Adrenal gland (tissue), 12 donors: ENCODE results near the gene IL34. TPM values are rescaled to one million over a fixed set of nuclear protein-coding genes. Genes with fewer than 3 reads are reported as not detected.

Experiments
- DNase-seq, 7 donors: peaks; one replicate each; pipeline ENCODE4 v3.0.0-alpha.2; 2019 to 2020
- H3K27ac ChIP-seq, 5 donors: fragments of 200-600 bp; sonication (generic) in 4 of 5; 1 replicate in 3 of 5; 2 replicates in 2 of 5; pipeline versions ENCODE4 v1.5.1 to v1.8.0; 2016 to 2020; ENCODE audit warnings: mild to moderate bottlenecking in 1 of 5
- H3K27me3 ChIP-seq: fragments of 200-600 bp; 2 replicates; pipeline ENCODE4 v1.8.0; 2021
- H3K36me3 ChIP-seq, 2 donors: fragments of 200-600 bp; replicated peaks in 1 of 2; 1 replicate in 1 of 2; 2 replicates in 1 of 2; pipeline versions ENCODE4 v1.5.1 to v1.8.0; 2018 to 2022
- H3K4me1 ChIP-seq, 2 donors: fragments of 200-600 bp; replicated peaks in 1 of 2; 1 replicate in 1 of 2; 2 replicates in 1 of 2; pipeline versions ENCODE4 v1.5.1 to v1.8.0; 2018 to 2021
- H3K4me3 ChIP-seq, 4 donors: fragments of 200-600 bp; sonication (generic) in 3 of 4; one replicate each; pipeline ENCODE4 v1.5.1; 2016 to 2018
- H3K9me3 ChIP-seq, 3 donors: fragments of 200-600 bp; sonication (generic) in 1 of 3; replicated peaks in 1 of 3; 1 replicate in 2 of 3; 2 replicates in 1 of 3; pipeline versions ENCODE4 v1.5.1 to v1.8.0; 2016 to 2021
- POLR2A ChIP-seq, 2 donors: fragments of 450-650 bp; IDR thresholded peaks; one replicate each; pipeline ENCODE4 v1.6.1; 2017; ENCODE audit warnings: antibody characterized with exemption in 2 of 2, mild to moderate bottlenecking in 2 of 2, moderate library complexity in 1 of 2
- WGBS, 4 donors: extraction: QIAGEN DNeasy Blood & Tissue Kit in 2 of 4; methylation state at CpG; one replicate each; pipeline versions ENCODE4 v1.1.5 to v1.1.7; 2013 to 2017; 5-methylcytosine and 5-hydroxymethylcytosine counted together
- intact Hi-C, 2 donors: fragments of 100-400 bp; cut with DNase I; formaldehyde crosslinking; loops; one replicate each; pipeline versions ENCODE4 v1.14.1 to v1.15.0; 2022 to 2023
- polyA plus RNA-seq, 3 donors: library from polyadenylated mRNA; stranded (reverse); fragments of 200-250 nt in 2 of 3; fragments of 350-450 nt in 1 of 3; fragmentation: Illumina TruSeq in 1 of 3; extraction: RNeasy Lipid Tissue Mini Kit (QIAGEN cat#74804) in 1 of 3; gene quantifications; one replicate each; pipeline ENCODE4 v1.2.3, GENCODE V29; 2013 to 2014
- total RNA-seq, 9 donors: library from RNA; depleted of rRNA in 4 of 9; stranded (reverse); fragments of >200 nt in 4 of 9; fragments of 120-200 nt in 1 of 9; fragmentation: NEBNext Ultra II Directional in 1 of 9; extraction: Animal tissue kit (Norgen Biotek cat#: 25700) in 1 of 9; gene quantifications; one replicate each; pipeline versions ENCODE4 v1.1.0 to v1.2.4, GENCODE V29; 2013 to 2023
- TF ChIP-seq, protein P1 (sequence below), 6 experiments: fragments of 450-650 bp in 4 of 6; fragments of 200-600 bp in 2 of 6; sonication (generic) in 1 of 6; IDR thresholded peaks; 1 replicate in 5 of 6; 2 replicates in 1 of 6; pipeline versions ENCODE4 v1.5.1 to v1.8.0; 2016 to 2021; ENCODE audit warnings: antibody characterized with exemption in 6 of 6, mild to moderate bottlenecking in 2 of 6, moderate library complexity in 1 of 6
- donor health status: healthy with polysubstance abuse.
- donor health status: Bipolar disorder and iron deficiency.
- donor health status: DM: yes; HTN: yes; CAD: no.
- donor health status: DM: no; HTN: no; CAD: no.
- donor health status: DM: no; HTN: no; CAD: no.
- donor health status: DM: yes; HTN: yes; CAD: no.

Gene IL34
- total and polyA plus RNA-seq, 12 donors: 1.2 to 62.9 (median 35.7) TPM

DNA sequence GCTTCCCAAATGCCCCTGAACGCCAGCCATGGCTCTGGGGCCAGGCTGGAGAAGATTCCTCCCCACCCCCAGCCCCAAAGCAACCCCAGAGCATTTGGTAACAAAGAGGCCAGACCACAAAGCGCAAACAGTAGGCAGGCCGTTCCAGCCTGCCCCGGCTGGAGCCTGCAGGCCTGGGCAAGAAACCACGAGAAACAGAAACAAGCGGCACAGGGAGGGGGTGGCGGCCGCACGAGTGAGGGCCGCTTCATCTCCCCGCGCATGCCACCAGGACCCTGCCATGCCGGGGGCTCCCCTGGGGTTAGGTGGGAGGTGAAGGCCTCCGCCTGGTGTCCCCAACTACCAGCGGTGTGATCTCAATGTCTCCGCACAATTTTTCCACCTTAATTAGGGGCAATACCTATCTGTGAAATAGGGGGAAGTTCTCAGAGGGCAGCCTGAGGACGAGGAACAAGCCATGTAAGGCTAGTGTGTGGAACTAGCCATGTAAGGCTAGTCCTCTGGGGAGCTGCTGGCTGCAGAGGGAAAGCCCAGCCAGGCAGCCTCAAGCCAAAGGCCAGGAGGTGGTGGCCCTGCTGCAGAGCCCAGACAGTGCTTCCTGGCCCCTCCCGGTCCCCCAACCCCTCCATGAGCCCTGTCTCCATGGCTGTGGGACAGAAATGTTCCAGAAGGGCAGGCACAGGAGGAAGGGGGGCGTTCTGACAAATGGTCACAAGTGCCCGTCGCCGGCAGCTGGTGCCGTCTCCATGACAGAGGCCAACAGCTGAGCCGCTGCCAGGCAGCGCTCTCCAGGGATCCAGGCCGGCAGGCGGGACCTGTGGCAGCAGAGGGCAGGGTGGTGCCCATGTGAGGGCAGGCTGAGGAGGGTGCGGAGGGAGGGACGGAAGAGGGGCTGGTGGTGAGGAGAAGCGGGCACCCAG lies 54.0 kb downstream of the IL34 start:
- no peaks in the 10 kb centered on the region for H3K9me3 ChIP-seq
- WGBS, 4 donors: 63 to 85% (median 81%) methylated on average over 13 to 30 of the region's 30 CpGs
- DNase-seq: peak in 1 of 7 donors; percentile 81
- H3K27me3 ChIP-seq: no peaks in the 10 kb centered on the region
- H3K27ac ChIP-seq: peak overlapping the region in 1 of 5 donors; percentile 57
- intact Hi-C loops: no loop called here
- H3K36me3 ChIP-seq: peaks cover 0 to 6% of the 10 kb centered on the region in 2 donors
- H3K4me3 ChIP-seq: no peak overlapping the region
- TF ChIP-seq POLR2A (IDR thresholded peaks at IDR 0.05): no peak
- TF ChIP-seq, protein P1, sequence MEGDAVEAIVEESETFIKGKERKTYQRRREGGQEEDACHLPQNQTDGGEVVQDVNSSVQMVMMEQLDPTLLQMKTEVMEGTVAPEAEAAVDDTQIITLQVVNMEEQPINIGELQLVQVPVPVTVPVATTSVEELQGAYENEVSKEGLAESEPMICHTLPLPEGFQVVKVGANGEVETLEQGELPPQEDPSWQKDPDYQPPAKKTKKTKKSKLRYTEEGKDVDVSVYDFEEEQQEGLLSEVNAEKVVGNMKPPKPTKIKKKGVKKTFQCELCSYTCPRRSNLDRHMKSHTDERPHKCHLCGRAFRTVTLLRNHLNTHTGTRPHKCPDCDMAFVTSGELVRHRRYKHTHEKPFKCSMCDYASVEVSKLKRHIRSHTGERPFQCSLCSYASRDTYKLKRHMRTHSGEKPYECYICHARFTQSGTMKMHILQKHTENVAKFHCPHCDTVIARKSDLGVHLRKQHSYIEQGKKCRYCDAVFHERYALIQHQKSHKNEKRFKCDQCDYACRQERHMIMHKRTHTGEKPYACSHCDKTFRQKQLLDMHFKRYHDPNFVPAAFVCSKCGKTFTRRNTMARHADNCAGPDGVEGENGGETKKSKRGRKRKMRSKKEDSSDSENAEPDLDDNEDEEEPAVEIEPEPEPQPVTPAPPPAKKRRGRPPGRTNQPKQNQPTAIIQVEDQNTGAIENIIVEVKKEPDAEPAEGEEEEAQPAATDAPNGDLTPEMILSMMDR (IDR thresholded peaks at IDR 0.05): no peak
- peaks cover 29 to 47% of the 10 kb centered on the region in 2 donors for H3K4me1 ChIP-seq

DNA sequence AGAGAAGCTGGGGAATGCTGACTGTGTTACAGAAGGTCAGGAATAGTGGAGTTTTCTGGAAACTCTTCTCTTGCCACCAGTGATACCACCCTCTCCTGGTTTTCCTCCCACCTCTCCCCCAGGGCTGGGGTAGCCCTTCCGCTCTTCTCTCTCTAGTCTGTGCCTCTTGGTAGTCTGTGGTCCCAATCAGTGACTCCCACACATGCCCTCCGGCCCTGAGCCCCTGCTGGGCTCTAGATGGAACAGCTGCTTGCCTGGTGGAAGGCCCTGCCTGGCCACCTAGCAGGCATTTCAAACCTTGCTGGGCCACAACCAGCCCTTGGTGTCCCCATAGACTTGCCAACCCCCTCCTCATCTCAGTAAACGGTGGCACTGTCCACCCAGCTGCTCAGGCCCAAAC lies 54.7 kb downstream of the IL34 start:
- no peak for DNase-seq
- intact Hi-C loops: no loop called here

DNA sequence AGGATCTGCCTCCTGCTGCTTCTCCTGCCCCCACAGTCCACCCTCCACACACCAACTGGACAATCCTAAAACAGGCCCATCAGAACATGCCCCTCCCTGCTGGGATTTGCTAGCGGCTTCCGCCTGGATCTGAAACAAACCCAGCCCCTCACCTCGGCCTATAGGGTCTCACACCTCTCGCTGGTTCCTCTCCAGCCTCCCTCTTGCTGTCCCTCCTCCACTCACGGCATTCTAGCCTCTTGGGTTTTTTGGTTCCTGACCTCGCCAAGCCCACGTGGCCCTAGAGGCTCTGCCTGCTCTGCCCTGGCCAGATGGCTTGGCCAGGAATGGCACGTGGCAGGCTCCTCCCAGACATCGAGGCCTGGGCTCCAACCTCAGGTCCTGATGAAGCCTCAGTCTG lies 55.2 kb downstream of the IL34 start:
- intact Hi-C loops: no loop called here
- TF ChIP-seq POLR2A (IDR thresholded peaks at IDR 0.05): no peak
- TF ChIP-seq, protein P1 (IDR thresholded peaks at IDR 0.05): no peak
- Histone ChIP-seq H3K27me3 (no peaks in the 10 kb centered on the region), H3K4me3 (no peak overlapping the region), H3K9me3 (no peaks in the 10 kb centered on the region), H3K36me3 (peaks cover 0 to 6% of the 10 kb centered on the region in 2 donors), H3K27ac (peak overlapping the region in 2 of 5 donors; percentile 96 to 98), H3K4me1 (peaks cover 21 to 39% of the 10 kb centered on the region in 2 donors)
- 86 to 89% (median 89%) methylated on average over 8 to 9 of the region's 9 CpGs for WGBS, 4 donors
- no peak for DNase-seq

More for the DNA sequence above, 54.7 kb downstream of the IL34 start:
- Histone ChIP-seq H3K27me3 (no peaks in the 10 kb centered on the region), H3K27ac (peak overlapping the region in 2 of 5 donors; percentile 57 to 98), H3K4me1 (peaks cover 22 to 40% of the 10 kb centered on the region in 2 donors), H3K36me3 (peaks cover 0 to 6% of the 10 kb centered on the region in 2 donors), H3K9me3 (no peaks in the 10 kb centered on the region), H3K4me3 (no peak overlapping the region)
- TF ChIP-seq, protein P1 (IDR thresholded peaks at IDR 0.05): peak in 1 of 6 experiments; percentile 2
- TF ChIP-seq POLR2A (IDR thresholded peaks at IDR 0.05): no peak
- 84 to 100% (median 94%) methylated on average over 2 to 3 of the region's 3 CpGs for WGBS, 4 donors

DNA sequence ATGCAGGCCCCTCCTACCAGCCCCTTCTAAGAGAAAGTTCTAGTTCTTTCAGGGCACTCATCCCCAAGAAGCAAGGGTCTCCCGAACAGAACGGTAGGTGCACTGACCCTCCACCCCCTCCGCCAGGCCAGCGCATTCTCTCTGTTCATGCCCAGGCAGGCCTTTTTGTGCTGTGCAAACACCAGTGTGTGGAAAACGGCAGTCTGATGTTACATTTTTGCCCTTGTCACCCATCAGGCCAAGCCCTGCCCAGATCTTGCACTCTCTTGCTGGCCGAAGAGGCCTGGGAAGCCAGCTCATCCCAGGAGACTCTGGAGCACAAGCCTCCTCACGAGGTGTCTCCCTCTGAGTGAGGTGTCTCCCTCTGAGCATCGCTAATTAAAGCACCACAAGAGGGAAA lies 55.6 kb downstream of the IL34 start:
- 87 to 100% (median 94%) methylated on average over 4 to 8 of the region's 8 CpGs for WGBS, 4 donors

More for the DNA sequence above, 55.6 kb downstream of the IL34 start:
- no peak for DNase-seq
- intact Hi-C loops: no loop called here
- no peaks in the 10 kb centered on the region for H3K9me3 ChIP-seq
- no peak overlapping the region for H3K4me3 ChIP-seq
- H3K27me3 ChIP-seq: no peaks in the 10 kb centered on the region
- peak overlapping the region in 4 of 5 donors; percentile 85 to 98 (median 94) for H3K27ac ChIP-seq
- peaks cover 0 to 6% of the 10 kb centered on the region in 2 donors for H3K36me3 ChIP-seq
- no peak for TF ChIP-seq POLR2A (IDR thresholded peaks at IDR 0.05)
- TF ChIP-seq, protein P1 (IDR thresholded peaks at IDR 0.05): no peak
- peaks cover 21 to 43% of the 10 kb centered on the region in 2 donors for H3K4me1 ChIP-seq
